Activated T-helper 1 cell treated with anti-CD3 and anti-CD28 coated beads, Interleukin-12 subunit alpha, Interleukin-12 subunit beta, Interleukin-2, Interleukin-4 antibody, amounts not matched to agents 30 ng/mL and 10 ng/mL and 1 ng/mL, durations not matched to agents 14 hours and 24 hours and 36 hours (primary cell): ENCODE results near the gene PPIL1. TPM values are rescaled to one million over a fixed set of nuclear protein-coding genes. Genes with fewer than 3 reads are reported as not detected.
"Not testable (repeated sequence)": the region's sequence is repeated elsewhere in the genome, so short reads cannot be mapped to it uniquely, and the experiment has no call there.

Experiments
- DNase-seq: peaks from one replicate; pipeline ENCODE4 v3.0.0; 2021; ENCODE audit warnings: low spot score
- H3K27ac Mint-ChIP-seq: one replicate; pipeline ENCODE4 v1.8.0; 2021; ENCODE audit warnings: mild to moderate bottlenecking, mixed read lengths
- H3K27me3 Mint-ChIP-seq: one replicate; pipeline ENCODE4 v1.8.0; 2022; ENCODE audit warnings: mild to moderate bottlenecking, moderate library complexity, mixed read lengths; ENCODE audit not compliant: insufficient read depth
- H3K36me3 Mint-ChIP-seq: one replicate; pipeline ENCODE4 v1.8.0; 2021; ENCODE audit warnings: low read depth, mixed read lengths
- H3K4me1 Mint-ChIP-seq: one replicate; pipeline ENCODE4 v1.8.0; 2021; ENCODE audit warnings: low read depth, mixed read lengths
- H3K4me3 Mint-ChIP-seq: one replicate; pipeline ENCODE4 v1.8.0; 2021; ENCODE audit warnings: mild to moderate bottlenecking, moderate library complexity, mixed read lengths
- H3K9me3 Mint-ChIP-seq: one replicate; pipeline ENCODE4 v1.8.0; 2021; ENCODE audit warnings: mixed read lengths
- intact Hi-C: fragments of 100-400 bp; cut with micrococcal nuclease; formaldehyde crosslinking; loops from one replicate; pipeline ENCODE4 v1.15.1; 2024
- total RNA-seq: library from RNA; stranded (reverse); gene quantifications from 2 replicates; pipeline ENCODE4 v1.2.3, GENCODE V29; 2022

PPIL1 gene
- total RNA-seq, 1 donor from 2014 or later, result 60.2 TPM

GRCh38 chr6:36907781-36908180, 33.2 kb upstream of the PPIL1 start:
- Mint-ChIP-seq H3K27me3 (no peaks in the 10 kb centered on the region), H3K4me3 (no peak overlapping the region), H3K9me3 (no peaks in the 10 kb centered on the region), H3K27ac (no peak overlapping the region), H3K4me1 (peaks cover 42% of the 10 kb centered on the region), H3K36me3 (peaks cover 26% of the 10 kb centered on the region)
- intact Hi-C loops, result no loop called here
- no peak for DNase-seq

GRCh38 chr6:36906539-36907325, 32.1 kb upstream of the PPIL1 start:
- Mint-ChIP-seq H3K4me3 (no peak overlapping the region), H3K27me3 (no peaks in the 10 kb centered on the region), H3K9me3 (no peaks in the 10 kb centered on the region), H3K36me3 (peaks cover 33% of the 10 kb centered on the region), H3K27ac (peak overlapping the region; percentile 35), H3K4me1 (peaks cover 31% of the 10 kb centered on the region)
- no peak for DNase-seq
- intact Hi-C loops, result no loop called here

GRCh38 chr6:36904851-36905393, 30.3 kb upstream of the PPIL1 start:
- Mint-ChIP-seq H3K27me3 (no peaks in the 10 kb centered on the region), H3K4me1 (peaks cover 28% of the 10 kb centered on the region), H3K27ac (no peak overlapping the region), H3K9me3 (no peaks in the 10 kb centered on the region), H3K4me3 (no peak overlapping the region), H3K36me3 (peaks cover 33% of the 10 kb centered on the region)
- intact Hi-C loops, result no loop called here
- DNase-seq, result no peak

GRCh38 chr6:36904114-36904513, 29.5 kb upstream of the PPIL1 start:
- H3K9me3 Mint-ChIP-seq, result no peaks in the 10 kb centered on the region
- no peak overlapping the region for H3K27ac Mint-ChIP-seq
- no peak overlapping the region for H3K4me3 Mint-ChIP-seq
- intact Hi-C loops, result no loop called here
- no peaks in the 10 kb centered on the region for H3K27me3 Mint-ChIP-seq
- H3K36me3 Mint-ChIP-seq, result peaks cover 38% of the 10 kb centered on the region
- DNase-seq, result no peak
- peaks cover 32% of the 10 kb centered on the region for H3K4me1 Mint-ChIP-seq

GRCh38 chr6:36897609-36898008, 23.0 kb upstream of the PPIL1 start:
- H3K4me3 Mint-ChIP-seq, result no peak overlapping the region
- no peak for DNase-seq

GRCh38 chr6:36893976-36894932, 19.7 kb upstream of the PPIL1 start:
- H3K4me1 Mint-ChIP-seq, result peaks cover 7% of the 10 kb centered on the region
- intact Hi-C loops, result no loop called here
- no peak overlapping the region for H3K4me3 Mint-ChIP-seq
- no peaks in the 10 kb centered on the region for H3K27me3 Mint-ChIP-seq
- no peaks in the 10 kb centered on the region for H3K9me3 Mint-ChIP-seq
- H3K36me3 Mint-ChIP-seq, result peaks cover 29% of the 10 kb centered on the region
- no peak for DNase-seq
- H3K27ac Mint-ChIP-seq, result no peak overlapping the region

More at GRCh38 chr6:36897609-36898008, 23.0 kb upstream of the PPIL1 start:
- H3K27ac Mint-ChIP-seq, result no peak overlapping the region
- H3K36me3 Mint-ChIP-seq, result peaks cover 38% of the 10 kb centered on the region
- H3K27me3 Mint-ChIP-seq, result no peaks in the 10 kb centered on the region
- H3K4me1 Mint-ChIP-seq, result peaks cover 7% of the 10 kb centered on the region
- intact Hi-C loops, result loop anchor here (1.0 kb wide), 2 partner anchors 82 to 121 kb away; no protein-coding TSS in a partner anchor
- H3K9me3 Mint-ChIP-seq, result no peaks in the 10 kb centered on the region

GRCh38 chr6:36891153-36891552, 16.6 kb upstream of the PPIL1 start:
- DNase-seq, H3K27ac Mint-ChIP-seq, H3K27me3 Mint-ChIP-seq, H3K4me3 Mint-ChIP-seq, H3K9me3 Mint-ChIP-seq, intact Hi-C loops: not testable (repeated sequence)
- peaks cover 29% of the 10 kb centered on the region for H3K4me1 Mint-ChIP-seq
- peaks cover 22% of the 10 kb centered on the region for H3K36me3 Mint-ChIP-seq

- DNase-seq, result no peak
- Mint-ChIP-seq H3K36me3 (peaks cover 14% of the 10 kb centered on the region), H3K9me3 (no peaks in the 10 kb centered on the region), H3K4me3 (no peak overlapping the region), H3K27me3 (no peaks in the 10 kb centered on the region), H3K4me1 (peaks cover 36% of the 10 kb centered on the region), H3K27ac (no peak overlapping the region)
- intact Hi-C loops, result no loop called here
Measured at GRCh38 chr6:36890112-36890663, 15.6 kb upstream of the PPIL1 start.

GRCh38 chr6:36888654-36889481, 14.3 kb upstream of the PPIL1 start:
- Mint-ChIP-seq H3K4me3 (no peak overlapping the region), H3K27me3 (no peaks in the 10 kb centered on the region), H3K36me3 (peaks cover 6% of the 10 kb centered on the region), H3K9me3 (no peaks in the 10 kb centered on the region), H3K27ac (peak overlapping the region; percentile 4), H3K4me1 (peaks cover 37% of the 10 kb centered on the region)
- intact Hi-C loops, result no loop called here
- no peak for DNase-seq

GRCh38 chr6:36888115-36888643, 13.6 kb upstream of the PPIL1 start:
- no peaks in the 10 kb centered on the region for H3K9me3 Mint-ChIP-seq
- peaks cover 6% of the 10 kb centered on the region for H3K36me3 Mint-ChIP-seq
- H3K27ac Mint-ChIP-seq, result no peak overlapping the region
- H3K4me1 Mint-ChIP-seq, result peaks cover 37% of the 10 kb centered on the region
- intact Hi-C loops, result no loop called here
- DNase-seq, result no peak
- no peaks in the 10 kb centered on the region for H3K27me3 Mint-ChIP-seq
- H3K4me3 Mint-ChIP-seq, result peak overlapping the region; percentile 91

- DNase-seq, result no peak
- peak overlapping the region; percentile 91 for H3K4me3 Mint-ChIP-seq
- peak overlapping the region; percentile 56 for H3K27ac Mint-ChIP-seq
- intact Hi-C loops, result no loop called here
- H3K4me1 Mint-ChIP-seq, result peaks cover 37% of the 10 kb centered on the region
- H3K27me3 Mint-ChIP-seq, result no peaks in the 10 kb centered on the region
- H3K36me3 Mint-ChIP-seq, result peaks cover 6% of the 10 kb centered on the region
- no peaks in the 10 kb centered on the region for H3K9me3 Mint-ChIP-seq
Measured at GRCh38 chr6:36886950-36887618, 12.5 kb upstream of the PPIL1 start.
